NCI-H187 treated with DMSO at 0.1 percent for 48 hours (cell line): ENCODE measurements around the gene CHD9.

ENCODE experiments used
- DNase-seq: peaks from one replicate; lab custom pipeline; 2025; lab: John Stamatoyannopoulos, UW

CHD9 gene

GRCh38 chr16:53369921-53370320 is 315.1 kb downstream of the CHD9 start:
- DNase-seq = no peak

GRCh38 chr16:53370827-53371226 is 316.0 kb downstream of the CHD9 start:
- no peak for DNase-seq

DNA sequence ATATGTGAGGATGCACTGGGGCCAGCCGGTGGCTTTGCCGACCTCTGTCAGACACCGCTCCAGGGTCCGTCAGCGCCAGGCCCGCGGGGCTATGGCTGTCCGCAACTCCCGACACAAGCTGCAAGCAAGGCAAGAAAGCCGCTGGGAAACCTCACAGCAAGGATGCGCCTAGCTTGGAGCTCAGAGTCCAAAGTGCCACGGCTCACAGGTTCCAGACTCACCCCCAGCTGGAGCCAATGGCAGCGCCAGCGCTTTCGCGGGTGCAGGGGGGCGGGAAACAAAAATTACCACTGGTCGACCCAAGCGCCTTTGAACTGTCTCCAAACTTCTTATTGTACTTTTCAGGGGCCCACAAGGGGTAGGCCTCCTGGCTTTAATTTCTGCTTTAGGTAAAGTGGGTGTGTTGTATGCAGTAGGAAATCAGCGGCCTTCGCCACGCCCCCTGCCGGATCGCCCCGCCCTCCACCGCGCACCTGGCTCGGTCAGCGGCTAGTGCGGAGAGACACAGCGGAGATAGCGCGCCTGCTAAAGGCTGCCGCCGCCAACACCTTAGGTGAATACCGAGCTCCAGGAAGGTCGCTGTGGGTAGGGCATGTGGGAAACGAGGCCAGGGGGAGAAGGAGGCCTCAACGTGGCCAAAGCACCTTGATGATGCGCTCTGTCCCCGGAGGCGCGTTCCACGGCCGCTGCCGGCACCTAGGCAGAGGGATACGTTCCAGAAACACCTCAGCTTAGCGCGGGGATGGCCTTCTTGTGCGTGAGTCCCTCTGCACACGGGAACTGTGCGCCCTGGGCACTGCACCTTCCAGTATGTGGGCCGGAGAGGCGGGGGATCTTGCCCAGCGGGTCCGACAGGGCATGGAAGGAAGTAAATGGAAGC is 318.4 kb downstream of the CHD9 start:
- DNase-seq = no peak

DNA sequence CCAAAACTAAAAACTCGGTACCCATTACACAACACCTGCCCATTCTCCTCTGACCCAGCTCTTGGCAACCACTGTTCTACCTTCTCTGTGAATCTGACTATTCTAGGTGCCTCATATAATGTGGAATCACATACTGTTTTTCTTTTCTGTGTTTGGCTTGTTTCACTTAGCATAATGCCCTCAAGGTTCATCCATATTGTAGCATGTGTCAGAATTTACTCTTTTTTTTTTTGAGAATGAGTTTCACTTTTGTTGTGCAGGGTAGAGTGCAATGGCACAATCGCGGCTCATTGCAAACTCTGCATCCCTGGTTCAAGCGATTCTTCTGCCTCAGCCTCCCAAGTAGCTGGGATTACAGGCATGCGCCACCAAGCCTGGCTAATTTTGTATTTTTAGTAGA is 320.0 kb downstream of the CHD9 start:
- DNase-seq = no peak

GRCh38 chr16:53378138-53378537 is 323.3 kb downstream of the CHD9 start:
- no peak for DNase-seq
